Epithelial cell of proximal tubule (primary cell): ENCODE results near the gene PAX3. TPM values are rescaled to one million over a fixed set of nuclear protein-coding genes. Genes with fewer than 3 reads are reported as not detected.

Source experiments
- DNase-seq: peaks from one replicate; pipeline ENCODE4 v3.0.0-alpha.2; 2011; ENCODE audit warnings: low read depth
- H3K4me3 ChIP-seq: 2 replicates; pipeline ENCODE4 v1.5.1; 2011; ENCODE audit warnings: low read depth, mild to moderate bottlenecking, low read length
- CTCF ChIP-seq: conservative IDR thresholded peaks from 2 replicates; pipeline ENCODE4 v1.5.1; 2012; ENCODE audit warnings: low read depth, mild to moderate bottlenecking, low read length
- total RNA-seq: library from RNA; depleted of rRNA; stranded (reverse); fragments of >200 nt; gene quantifications from 2 replicates; pipeline ENCODE4 v1.2.3, GENCODE V29; 2015

The PAX3 gene
- total RNA-seq, 1 donor from 2014 or later = not detected

GRCh38 chr2:222239945-222240675, 58.7 kb downstream of the PAX3 start:
- H3K4me3 ChIP-seq = no peak overlapping the region
- DNase-seq = no peak
- TF ChIP-seq CTCF = no peak

- TF ChIP-seq CTCF = no peak
- no peak overlapping the region for H3K4me3 ChIP-seq
- no peak for DNase-seq
Observed at GRCh38 chr2:222239091-222239490, 59.7 kb downstream of the PAX3 start.

GRCh38 chr2:222238072-222238471, 60.7 kb downstream of the PAX3 start:
- no peak overlapping the region for H3K4me3 ChIP-seq
- TF ChIP-seq CTCF = no peak
- no peak for DNase-seq

GRCh38 chr2:222232839-222233238, 66.0 kb downstream of the PAX3 start:
- TF ChIP-seq CTCF = no peak
- no peak overlapping the region for H3K4me3 ChIP-seq
- DNase-seq = no peak

- TF ChIP-seq CTCF = no peak
- H3K4me3 ChIP-seq = no peak overlapping the region
- DNase-seq = no peak
Observed at GRCh38 chr2:222232372-222232771, 66.4 kb downstream of the PAX3 start.

- no peak for TF ChIP-seq CTCF
- no peak overlapping the region for H3K4me3 ChIP-seq
- DNase-seq = no peak
Observed at GRCh38 chr2:222228054-222228453, 70.7 kb downstream of the PAX3 start.

- DNase-seq = no peak
Observed at GRCh38 chr2:222218786-222219185, 80.0 kb downstream of the PAX3 start.

More at GRCh38 chr2:222218786-222219185, 80.0 kb downstream of the PAX3 start:
- no peak overlapping the region for H3K4me3 ChIP-seq
- no peak for TF ChIP-seq CTCF
